ENCODE measurements around the gene EEFSEC. TPM values are rescaled to one million over a fixed set of nuclear protein-coding genes. Genes with fewer than 3 reads are reported as not detected.

Gene EEFSEC
- polyA plus RNA-seq, 1 donor (not counting 4 experiments of a cell fraction or from before 2014, with no cell fraction given): 8.7 TPM

DNA sequence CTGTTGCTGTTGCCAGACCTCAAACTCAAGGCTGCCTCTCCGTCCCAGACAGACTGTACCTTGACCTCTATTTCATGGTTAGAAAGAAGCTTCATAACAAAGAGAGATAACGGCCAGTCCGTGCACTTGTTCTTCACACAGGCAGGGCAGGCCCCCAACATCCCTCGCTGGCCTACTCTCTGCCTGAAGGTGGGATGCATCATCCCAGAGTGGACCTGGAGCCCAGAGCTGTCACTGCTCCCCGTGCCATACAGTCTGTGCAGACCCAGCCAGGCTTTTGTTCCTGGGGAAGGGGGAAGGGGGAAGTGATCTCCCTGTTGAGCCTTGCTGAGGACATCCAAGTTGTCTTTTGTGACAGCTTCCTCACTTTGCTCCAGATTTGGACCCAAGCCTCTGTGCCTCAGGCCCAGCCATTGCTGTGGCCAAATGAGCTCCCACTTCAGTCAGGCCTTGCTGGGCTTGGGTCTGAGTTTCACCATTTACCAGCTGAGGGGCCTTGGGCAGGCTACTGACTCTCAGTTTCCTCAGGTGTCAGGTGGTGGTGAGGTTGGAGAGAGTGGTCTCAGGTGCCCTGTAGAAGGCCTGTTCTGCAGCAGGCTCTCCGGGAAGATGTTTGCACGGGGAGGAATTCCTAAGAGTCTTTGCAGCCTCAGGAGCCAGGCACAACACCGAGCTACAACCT lies 171.8 kb downstream of the EEFSEC start:
- Histone ChIP-seq H3K4me3 (ENCODE audit: control insufficient read depth in 2 of 3, extremely low read depth in 1 of 3, insufficient read depth in 2 of 3, low read depth in 1 of 3, low read length in 3 of 3) (no peak overlapping the region), H3K27me3 (ENCODE audit: control insufficient read depth, extremely low read depth, insufficient read depth, low read length) (no peaks in the 10 kb centered on the region), H3K9me3 (ENCODE audit: control insufficient read depth, low read depth, low read length) (no peaks in the 10 kb centered on the region), H3K36me3 (ENCODE audit: control insufficient read depth in 2 of 2, extremely low read depth in 1 of 2, insufficient read depth in 2 of 2, low read length in 2 of 2) (no peaks in the 10 kb centered on the region), H4K20me1 (ENCODE audit: control insufficient read depth, extremely low read depth, insufficient read depth, low read length) (no peaks in the 10 kb centered on the region), H3K4me1 (ENCODE audit: control insufficient read depth, extremely low read depth, insufficient read depth, low read length) (no peaks in the 10 kb centered on the region), H3K9me1 (ENCODE audit: control insufficient read depth, extremely low read depth, insufficient read depth, low read length) (no peaks in the 10 kb centered on the region), H2AFZ (ENCODE audit: control insufficient read depth, low read length) (no peak overlapping the region), H3K79me2 (ENCODE audit: control insufficient read depth, insufficient read depth, low read length) (no peaks in the 10 kb centered on the region), H3K27ac (ENCODE audit: control insufficient read depth, insufficient read depth, low read length) (no peak overlapping the region), H3K4me2 (ENCODE audit: control insufficient read depth, extremely low read depth, insufficient read depth, low read depth, low read length) (no peak overlapping the region), H3K9ac (ENCODE audit: control insufficient read depth, extremely low read depth, insufficient read depth, low read length) (no peak overlapping the region)
- no peak for FAIRE-seq
- dilution Hi-C loops (cut with MboI; ENCODE audit: extremely low pct_ligation_motif_present, low sequenced_read_pairs): no loop called here
- no peak for TF ChIP-seq EZH2 (IDR thresholded peaks at IDR 0.05; ENCODE audit: low read length)
- TF ChIP-seq CTCF (optimal IDR thresholded peaks at IDR 0.05 in 1 of 3, IDR thresholded peaks at IDR 0.05 in 1 of 3, conservative IDR thresholded peaks at IDR 0.05 in 1 of 3; ENCODE audit: extremely low read depth in 1 of 3, insufficient read depth in 2 of 3, low read length in 3 of 3): no peak
- no peak for DNase-seq (ENCODE audit: low read depth, low spot score)

DNA sequence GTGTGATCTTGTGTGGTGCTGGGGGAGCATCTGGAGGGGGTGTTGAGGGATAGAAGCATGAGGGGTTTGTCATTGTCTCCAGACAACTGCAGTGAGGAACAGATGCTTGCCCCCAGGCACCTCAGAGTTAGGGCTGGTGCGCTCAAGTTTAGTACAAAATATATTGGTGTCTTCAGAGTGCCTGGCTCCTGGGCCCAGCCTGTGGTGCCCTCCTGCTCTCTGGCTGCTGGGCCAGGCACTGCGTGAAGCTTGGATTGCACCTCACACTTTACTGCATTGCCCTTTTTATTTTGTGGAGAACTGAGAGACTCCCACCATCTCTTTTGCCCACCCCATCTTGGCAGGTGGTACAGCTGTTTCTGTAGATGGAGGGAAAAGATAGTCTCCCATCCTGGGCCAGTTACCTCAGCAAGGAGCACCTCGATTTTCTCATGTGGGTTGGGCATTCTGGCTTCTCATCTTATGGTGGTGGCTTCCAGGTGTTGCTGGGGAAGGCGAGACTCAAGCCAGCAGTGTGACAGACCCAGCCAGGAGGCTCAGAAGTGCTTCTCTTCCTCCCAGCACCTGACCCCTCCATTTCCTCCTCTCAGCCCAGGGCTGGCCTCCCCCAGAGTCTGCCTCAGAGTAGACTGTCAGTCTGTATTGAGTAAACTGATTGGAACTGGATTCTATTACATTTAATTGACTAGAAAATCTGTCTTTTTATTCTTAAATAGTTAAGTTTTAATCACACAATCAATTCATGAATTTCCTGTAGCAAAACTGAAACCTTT lies 173.0 kb downstream of the EEFSEC start:
- Histone ChIP-seq H3K4me1 (ENCODE audit: control insufficient read depth, extremely low read depth, insufficient read depth, low read length) (no peaks in the 10 kb centered on the region), H3K4me3 (ENCODE audit: control insufficient read depth in 2 of 3, extremely low read depth in 1 of 3, insufficient read depth in 2 of 3, low read depth in 1 of 3, low read length in 3 of 3) (no peak overlapping the region), H3K4me2 (ENCODE audit: control insufficient read depth, extremely low read depth, insufficient read depth, low read depth, low read length) (no peak overlapping the region), H3K27ac (ENCODE audit: control insufficient read depth, insufficient read depth, low read length) (no peak overlapping the region), H3K36me3 (ENCODE audit: control insufficient read depth in 2 of 2, extremely low read depth in 1 of 2, insufficient read depth in 2 of 2, low read length in 2 of 2) (no peaks in the 10 kb centered on the region), H3K27me3 (ENCODE audit: control insufficient read depth, extremely low read depth, insufficient read depth, low read length) (no peaks in the 10 kb centered on the region), H3K9ac (ENCODE audit: control insufficient read depth, extremely low read depth, insufficient read depth, low read length) (no peak overlapping the region), H3K9me3 (ENCODE audit: control insufficient read depth, low read depth, low read length) (no peaks in the 10 kb centered on the region), H3K9me1 (ENCODE audit: control insufficient read depth, extremely low read depth, insufficient read depth, low read length) (no peaks in the 10 kb centered on the region), H4K20me1 (ENCODE audit: control insufficient read depth, extremely low read depth, insufficient read depth, low read length) (no peaks in the 10 kb centered on the region), H2AFZ (ENCODE audit: control insufficient read depth, low read length) (no peak overlapping the region), H3K79me2 (ENCODE audit: control insufficient read depth, insufficient read depth, low read length) (no peaks in the 10 kb centered on the region)
- TF ChIP-seq CTCF (optimal IDR thresholded peaks at IDR 0.05 in 1 of 3, IDR thresholded peaks at IDR 0.05 in 1 of 3, conservative IDR thresholded peaks at IDR 0.05 in 1 of 3; ENCODE audit: extremely low read depth in 1 of 3, insufficient read depth in 2 of 3, low read length in 3 of 3): no peak
- no peak for TF ChIP-seq EZH2 (IDR thresholded peaks at IDR 0.05; ENCODE audit: low read length)
- FAIRE-seq (no peak), DNase-seq (ENCODE audit: low read depth, low spot score) (no peak)
- dilution Hi-C loops (cut with MboI; ENCODE audit: extremely low pct_ligation_motif_present, low sequenced_read_pairs): no loop called here
